HEK293 (cell line): ENCODE measurements around the gene TFG.

Experiments used
- ZNF133 ChIP-seq: fragments of 450-650 bp; formaldehyde crosslinking; IDR thresholded peaks from 2 replicates; pipeline ENCODE4 v1.5.1; 2016; ENCODE audit warnings: missing biosample characterization, missing genetic modification characterization
- ZNF2 ChIP-seq: fragments of 450-650 bp; formaldehyde crosslinking; IDR thresholded peaks from 2 replicates; pipeline ENCODE4 v1.5.1; 2016; ENCODE audit warnings: missing biosample characterization, missing genetic modification characterization
- ZNF221 ChIP-seq: fragments of 450-650 bp; formaldehyde crosslinking; IDR thresholded peaks from 2 replicates; pipeline ENCODE4 v1.5.1; 2017; ENCODE audit warnings: missing biosample characterization, missing genetic modification characterization, borderline replicate concordance
- ZNF654 ChIP-seq: fragments of 450-650 bp; formaldehyde crosslinking; IDR thresholded peaks from 2 replicates; pipeline ENCODE4 v1.5.1; 2016; ENCODE audit warnings: low read depth, missing biosample characterization, missing genetic modification characterization
- ZNF791 ChIP-seq: fragments of 450-650 bp; formaldehyde crosslinking; IDR thresholded peaks from 2 replicates; pipeline ENCODE4 v1.5.1; 2016; ENCODE audit warnings: missing biosample characterization, missing genetic modification characterization
- TF ChIP-seq, protein P1 (sequence below): fragments of 450-650 bp; formaldehyde crosslinking; IDR thresholded peaks from 2 replicates; pipeline ENCODE4 v1.5.0; 2017; ENCODE audit warnings: missing biosample characterization, missing genetic modification characterization, borderline replicate concordance
- TF ChIP-seq, protein P2 (sequence below): fragments of 450-650 bp; formaldehyde crosslinking; IDR thresholded peaks from 2 replicates; pipeline ENCODE4 v1.5.1; 2016; ENCODE audit warnings: missing biosample characterization, missing genetic modification characterization

DNA sequence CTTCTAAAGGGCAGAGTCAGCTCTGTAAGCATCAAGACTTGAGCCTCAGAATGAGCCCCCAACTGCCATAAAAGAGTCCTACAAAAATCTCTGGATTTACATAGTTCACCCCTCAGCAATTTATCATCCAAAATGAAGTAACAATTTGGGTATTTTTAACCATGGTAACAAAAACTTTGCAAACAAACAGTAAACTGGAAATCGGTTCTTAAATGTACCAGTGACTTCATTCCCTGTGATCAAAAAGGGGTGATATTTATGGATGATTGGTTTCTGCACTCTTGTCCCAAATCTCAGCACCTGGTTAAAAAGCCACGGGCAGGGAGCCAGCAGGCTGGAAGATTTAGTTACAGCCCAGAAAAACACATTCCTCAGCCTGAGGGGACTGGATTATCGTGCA, 73.6 kb downstream of the TFG start:
- TF ChIP-seq, protein P1, sequence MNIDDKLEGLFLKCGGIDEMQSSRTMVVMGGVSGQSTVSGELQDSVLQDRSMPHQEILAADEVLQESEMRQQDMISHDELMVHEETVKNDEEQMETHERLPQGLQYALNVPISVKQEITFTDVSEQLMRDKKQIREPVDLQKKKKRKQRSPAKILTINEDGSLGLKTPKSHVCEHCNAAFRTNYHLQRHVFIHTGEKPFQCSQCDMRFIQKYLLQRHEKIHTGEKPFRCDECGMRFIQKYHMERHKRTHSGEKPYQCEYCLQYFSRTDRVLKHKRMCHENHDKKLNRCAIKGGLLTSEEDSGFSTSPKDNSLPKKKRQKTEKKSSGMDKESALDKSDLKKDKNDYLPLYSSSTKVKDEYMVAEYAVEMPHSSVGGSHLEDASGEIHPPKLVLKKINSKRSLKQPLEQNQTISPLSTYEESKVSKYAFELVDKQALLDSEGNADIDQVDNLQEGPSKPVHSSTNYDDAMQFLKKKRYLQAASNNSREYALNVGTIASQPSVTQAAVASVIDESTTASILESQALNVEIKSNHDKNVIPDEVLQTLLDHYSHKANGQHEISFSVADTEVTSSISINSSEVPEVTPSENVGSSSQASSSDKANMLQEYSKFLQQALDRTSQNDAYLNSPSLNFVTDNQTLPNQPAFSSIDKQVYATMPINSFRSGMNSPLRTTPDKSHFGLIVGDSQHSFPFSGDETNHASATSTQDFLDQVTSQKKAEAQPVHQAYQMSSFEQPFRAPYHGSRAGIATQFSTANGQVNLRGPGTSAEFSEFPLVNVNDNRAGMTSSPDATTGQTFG (tag by site-specific recombination) = no peak
- TF ChIP-seq, protein P2, sequence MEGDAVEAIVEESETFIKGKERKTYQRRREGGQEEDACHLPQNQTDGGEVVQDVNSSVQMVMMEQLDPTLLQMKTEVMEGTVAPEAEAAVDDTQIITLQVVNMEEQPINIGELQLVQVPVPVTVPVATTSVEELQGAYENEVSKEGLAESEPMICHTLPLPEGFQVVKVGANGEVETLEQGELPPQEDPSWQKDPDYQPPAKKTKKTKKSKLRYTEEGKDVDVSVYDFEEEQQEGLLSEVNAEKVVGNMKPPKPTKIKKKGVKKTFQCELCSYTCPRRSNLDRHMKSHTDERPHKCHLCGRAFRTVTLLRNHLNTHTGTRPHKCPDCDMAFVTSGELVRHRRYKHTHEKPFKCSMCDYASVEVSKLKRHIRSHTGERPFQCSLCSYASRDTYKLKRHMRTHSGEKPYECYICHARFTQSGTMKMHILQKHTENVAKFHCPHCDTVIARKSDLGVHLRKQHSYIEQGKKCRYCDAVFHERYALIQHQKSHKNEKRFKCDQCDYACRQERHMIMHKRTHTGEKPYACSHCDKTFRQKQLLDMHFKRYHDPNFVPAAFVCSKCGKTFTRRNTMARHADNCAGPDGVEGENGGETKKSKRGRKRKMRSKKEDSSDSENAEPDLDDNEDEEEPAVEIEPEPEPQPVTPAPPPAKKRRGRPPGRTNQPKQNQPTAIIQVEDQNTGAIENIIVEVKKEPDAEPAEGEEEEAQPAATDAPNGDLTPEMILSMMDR = no peak
- TF ChIP-seq ZNF133 (tag by site-specific recombination) = no peak
- no peak for TF ChIP-seq ZNF791 (tag by site-specific recombination)
- TF ChIP-seq ZNF221 (tag by site-specific recombination) = no peak
- TF ChIP-seq ZNF2 (tag by site-specific recombination) = no peak
- TF ChIP-seq ZNF654 (tag by site-specific recombination) = no peak
